BLaER1 treated with 17β-estradiol and CSF1 and Interleukin-3, amounts not matched to agents 10 nM and 100 nM (cell line): ENCODE data around the gene GBX2.

ENCODE experiments used
- H3K27ac ChIP-seq, 11 experiments: shearing (Covaris generic); formaldehyde crosslinking; 2 replicates each; pipeline ENCODE4 v1.8.1; 2022
- H3K27me3 ChIP-seq, 11 experiments: shearing (Covaris generic); formaldehyde crosslinking; 2 replicates each; pipeline ENCODE4 v1.8.1; 2022
- H3K36me3 ChIP-seq, 11 experiments: shearing (Covaris generic); formaldehyde crosslinking; 2 replicates each; pipeline ENCODE4 v1.8.1; 2022
- H3K4me1 ChIP-seq, 10 experiments: shearing (Covaris generic); formaldehyde crosslinking; 2 replicates each; pipeline ENCODE4 v1.8.1; 2022
- H3K4me2 ChIP-seq, 11 experiments: shearing (Covaris generic); formaldehyde crosslinking; 2 replicates each; pipeline ENCODE4 v1.8.1; 2022
- H3K4me3 ChIP-seq, 10 experiments: shearing (Covaris generic); formaldehyde crosslinking; 2 replicates each; pipeline ENCODE4 v1.8.1; 2022
- H3K9ac ChIP-seq, 11 experiments: shearing (Covaris generic); formaldehyde crosslinking; 2 replicates each; pipeline ENCODE4 v1.8.1; 2022
- H3K9me3 ChIP-seq, 11 experiments: shearing (Covaris generic); formaldehyde crosslinking; replicated peaks in 1 of 11; 2 replicates each; pipeline ENCODE4 v1.8.1; 2022
- H4K20me1 ChIP-seq, 11 experiments: shearing (Covaris generic); formaldehyde crosslinking; 2 replicates each; pipeline ENCODE4 v1.8.1; 2022
- Cebpa-rat ChIP-seq, 11 experiments: shearing (Covaris generic); IDR thresholded peaks; 2 replicates each; pipeline ENCODE4 v1.8.1; 2022

The GBX2 gene

GRCh38 chr2:236194786-236195185, 26.6 kb upstream of the GBX2 start:
- no peak overlapping the region for H3K4me3 ChIP-seq
- peaks cover 6 to 17% (median 15%) of the 10 kb centered on the region in 10 experiments; a peak in 19 of 20 replicates for H3K4me1 ChIP-seq
- no peak overlapping the region for H3K4me2 ChIP-seq
- TF ChIP-seq Cebpa-rat (IDR thresholded peaks at IDR 0.05) = no peak
- H3K36me3 ChIP-seq = no peaks in the 10 kb centered on the region
- H3K27me3 ChIP-seq = no peaks in the 10 kb centered on the region; a peak in 1 of 22 replicates
- no peaks in the 10 kb centered on the region for H3K9me3 ChIP-seq
- H3K9ac ChIP-seq = no peak overlapping the region
- no peaks in the 10 kb centered on the region for H4K20me1 ChIP-seq
- no peak overlapping the region for H3K27ac ChIP-seq

GRCh38 chr2:236193026-236193425, 24.8 kb upstream of the GBX2 start:
- Histone ChIP-seq H3K4me1 (peaks cover 6 to 17% (median 15%) of the 10 kb centered on the region in 10 experiments; a peak in 19 of 20 replicates), H3K4me2 (no peak overlapping the region), H4K20me1 (no peaks in the 10 kb centered on the region), H3K27me3 (no peaks in the 10 kb centered on the region; a peak in 1 of 22 replicates), H3K4me3 (no peak overlapping the region), H3K27ac (no peak overlapping the region), H3K36me3 (no peaks in the 10 kb centered on the region), H3K9me3 (no peaks in the 10 kb centered on the region), H3K9ac (no peak overlapping the region)
- TF ChIP-seq Cebpa-rat (IDR thresholded peaks at IDR 0.05) = no peak

DNA sequence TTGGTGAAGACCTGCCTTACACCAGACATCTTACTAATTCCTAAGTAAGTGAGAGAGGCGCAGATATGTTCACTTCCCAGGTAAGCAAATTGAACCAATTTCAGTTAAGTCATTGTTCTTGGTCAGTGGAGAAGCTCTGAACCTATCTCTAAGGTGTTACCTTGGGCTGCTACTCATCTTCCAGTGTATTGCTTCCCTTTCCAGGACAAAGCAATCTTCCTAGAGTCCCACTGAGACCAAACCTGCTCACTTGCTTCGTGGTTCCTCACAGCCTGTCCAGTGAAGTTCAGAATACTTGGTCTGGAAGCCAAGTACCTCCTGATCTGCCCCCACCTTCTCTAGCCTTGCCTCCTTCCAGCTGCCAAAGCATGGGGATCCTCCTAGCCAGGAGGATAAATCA, 22.5 kb upstream of the GBX2 start:
- no peak for TF ChIP-seq Cebpa-rat (IDR thresholded peaks at IDR 0.05)
- Histone ChIP-seq H3K9me3 (peaks cover 0 to 5% (median 0%) of the 10 kb centered on the region in 11 experiments; a peak in 2 of 22 replicates), H4K20me1 (no peaks in the 10 kb centered on the region; a peak in 1 of 22 replicates), H3K27ac (no peak overlapping the region), H3K4me2 (no peak overlapping the region), H3K9ac (no peak overlapping the region), H3K4me1 (no peaks in the 10 kb centered on the region), H3K4me3 (no peak overlapping the region), H3K27me3 (no peaks in the 10 kb centered on the region; a peak in 1 of 22 replicates), H3K36me3 (no peaks in the 10 kb centered on the region)

DNA sequence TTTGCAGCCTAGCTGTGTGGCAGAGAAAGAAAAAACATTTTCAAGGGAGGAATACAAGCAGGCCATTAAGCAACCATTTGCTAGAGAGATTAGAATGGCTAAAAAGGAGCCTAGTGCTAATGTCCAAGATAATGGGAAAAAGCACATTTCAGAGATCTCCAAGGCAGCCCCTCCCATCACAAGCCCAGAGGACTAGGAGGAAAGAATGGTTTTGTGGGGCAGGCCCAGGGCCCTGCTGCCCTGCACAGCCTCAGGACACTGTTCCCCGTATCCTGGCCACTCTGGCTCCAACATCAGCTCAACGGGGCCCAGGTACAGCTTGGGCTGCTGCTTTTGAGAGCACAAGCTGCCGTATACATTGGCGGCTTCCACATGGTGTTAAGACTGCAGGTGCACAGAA, 16.5 kb upstream of the GBX2 start:
- H3K36me3 ChIP-seq = peaks cover 0 to 3% (median 0%) of the 10 kb centered on the region in 11 experiments; a peak in 1 of 22 replicates
- H3K9me3 ChIP-seq = peaks cover 9 to 21% (median 15%) of the 10 kb centered on the region in 11 experiments
- H3K4me3 ChIP-seq = no peak overlapping the region
- H3K9ac ChIP-seq = no peak overlapping the region
- no peak overlapping the region for H3K4me2 ChIP-seq
- H4K20me1 ChIP-seq = peaks cover 0 to 4% (median 0%) of the 10 kb centered on the region in 11 experiments; a peak in 7 of 22 replicates
- H3K27ac ChIP-seq = no peak overlapping the region
- H3K4me1 ChIP-seq = no peaks in the 10 kb centered on the region
- peaks cover 11 to 16% (median 12%) of the 10 kb centered on the region in 11 experiments for H3K27me3 ChIP-seq
- no peak for TF ChIP-seq Cebpa-rat (IDR thresholded peaks at IDR 0.05)

- Histone ChIP-seq H3K4me1 (peaks cover 0 to 10% (median 6%) of the 10 kb centered on the region in 10 experiments; a peak in 10 of 20 replicates), H3K27me3 (peaks cover 49 to 53% (median 50%) of the 10 kb centered on the region in 11 experiments), H3K4me2 (peak overlapping the region in 2 of 11 experiments; percentile 26 to 35; a peak in 2 of 22 replicates), H3K9me3 (peaks cover 9 to 33% (median 22%) of the 10 kb centered on the region in 11 experiments), H3K9ac (no peak overlapping the region), H4K20me1 (peaks cover 0 to 27% (median 0%) of the 10 kb centered on the region in 11 experiments; a peak in 9 of 22 replicates), H3K27ac (no peak overlapping the region), H3K36me3 (peaks cover 0 to 3% (median 0%) of the 10 kb centered on the region in 11 experiments; a peak in 1 of 22 replicates), H3K4me3 (no peak overlapping the region)
- TF ChIP-seq Cebpa-rat (IDR thresholded peaks at IDR 0.05) = no peak
Measured at GRCh38 chr2:236180831-236181453, 12.8 kb upstream of the GBX2 start.

GRCh38 chr2:236180076-236180816, 12.1 kb upstream of the GBX2 start:
- no peak overlapping the region for H3K9ac ChIP-seq
- H3K27me3 ChIP-seq = peaks cover 56 to 60% (median 57%) of the 10 kb centered on the region in 11 experiments
- H3K36me3 ChIP-seq = peaks cover 0 to 3% (median 0%) of the 10 kb centered on the region in 11 experiments; a peak in 1 of 22 replicates
- TF ChIP-seq Cebpa-rat (IDR thresholded peaks at IDR 0.05) = no peak
- peaks cover 0 to 17% (median 8%) of the 10 kb centered on the region in 10 experiments; a peak in 12 of 20 replicates for H3K4me1 ChIP-seq
- peaks cover 8 to 28% (median 21%) of the 10 kb centered on the region in 11 experiments for H3K9me3 ChIP-seq
- peaks cover 0 to 33% (median 0%) of the 10 kb centered on the region in 11 experiments; a peak in 11 of 22 replicates for H4K20me1 ChIP-seq
- H3K27ac ChIP-seq = no peak overlapping the region
- no peak overlapping the region for H3K4me3 ChIP-seq
- H3K4me2 ChIP-seq = peak overlapping the region in 2 of 11 experiments; percentile 26 to 35; a peak in 2 of 22 replicates

GRCh38 chr2:236179236-236180075, 11.3 kb upstream of the GBX2 start:
- H3K4me3 ChIP-seq = no peak overlapping the region
- H3K4me1 ChIP-seq = peaks cover 0 to 25% (median 8%) of the 10 kb centered on the region in 10 experiments; a peak in 12 of 20 replicates
- H3K9ac ChIP-seq = no peak overlapping the region
- H4K20me1 ChIP-seq = peaks cover 0 to 37% (median 5%) of the 10 kb centered on the region in 11 experiments; a peak in 12 of 22 replicates
- TF ChIP-seq Cebpa-rat (IDR thresholded peaks at IDR 0.05) = no peak
- no peaks in the 10 kb centered on the region for H3K36me3 ChIP-seq
- peaks cover 64 to 68% (median 65%) of the 10 kb centered on the region in 11 experiments for H3K27me3 ChIP-seq
- H3K4me2 ChIP-seq = peak overlapping the region in 3 of 11 experiments; percentile 25 to 62 (median 49); a peak in 1 of 22 replicates
- peaks cover under 1 to 21% (median 13%) of the 10 kb centered on the region in 11 experiments; a peak in 19 of 22 replicates for H3K9me3 ChIP-seq
- H3K27ac ChIP-seq = no peak overlapping the region

- TF ChIP-seq Cebpa-rat (IDR thresholded peaks at IDR 0.05) = no peak
- H3K27ac ChIP-seq = no peak overlapping the region
- H3K4me2 ChIP-seq = peak overlapping the region in 6 of 11 experiments; percentile 11 to 62 (median 37); a peak in 6 of 22 replicates
- no peaks in the 10 kb centered on the region for H3K36me3 ChIP-seq
- H3K9ac ChIP-seq = no peak overlapping the region
- H3K4me1 ChIP-seq = peaks cover 0 to 30% (median 8%) of the 10 kb centered on the region in 10 experiments; a peak in 12 of 20 replicates
- peaks cover 70 to 74% (median 71%) of the 10 kb centered on the region in 11 experiments for H3K27me3 ChIP-seq
- H4K20me1 ChIP-seq = peaks cover 0 to 43% (median 8%) of the 10 kb centered on the region in 11 experiments; a peak in 13 of 22 replicates
- H3K4me3 ChIP-seq = peak overlapping the region in 3 of 10 experiments; percentile 34 to 40 (median 35); a peak in 1 of 20 replicates
- H3K9me3 ChIP-seq = peaks cover 0 to 18% (median 8%) of the 10 kb centered on the region in 11 experiments; a peak in 10 of 22 replicates
Measured at GRCh38 chr2:236178890-236179235, 10.7 kb upstream of the GBX2 start.
